GM21390 (cell line): ENCODE data around the gene EIF4E3.

Source experiments
- ATAC-seq: cut with Tn5 transposase; IDR thresholded peaks from one replicate; pipeline ENCODE4 v1.9.1; 2021; ENCODE audit not compliant: unreplicated experiment

Gene EIF4E3

DNA sequence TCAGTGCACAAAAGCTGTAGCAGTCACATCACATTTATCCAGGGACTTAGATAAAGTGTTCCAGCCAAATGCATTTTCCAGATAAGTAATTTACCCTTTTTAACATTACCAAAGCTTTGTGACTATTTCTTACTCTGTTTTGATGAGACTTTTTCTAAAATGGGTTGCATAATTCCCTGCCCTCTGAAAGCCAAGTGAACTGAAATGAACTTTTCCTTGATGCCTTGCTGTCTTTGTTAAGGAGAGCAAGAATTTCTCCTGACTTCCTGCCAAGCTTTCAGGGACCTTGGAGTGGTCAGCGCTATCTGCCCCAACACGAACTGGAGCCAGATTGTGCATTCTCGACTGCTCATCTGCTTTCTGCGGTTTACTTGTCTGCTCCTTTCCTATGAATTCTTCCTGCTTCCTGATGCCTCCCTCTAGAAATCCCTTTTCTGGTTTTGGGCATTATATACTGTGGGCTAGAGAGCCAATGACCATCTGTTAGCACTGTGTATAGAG is 34.8 kb downstream of the EIF4E3 start:
- no peak for ATAC-seq

DNA sequence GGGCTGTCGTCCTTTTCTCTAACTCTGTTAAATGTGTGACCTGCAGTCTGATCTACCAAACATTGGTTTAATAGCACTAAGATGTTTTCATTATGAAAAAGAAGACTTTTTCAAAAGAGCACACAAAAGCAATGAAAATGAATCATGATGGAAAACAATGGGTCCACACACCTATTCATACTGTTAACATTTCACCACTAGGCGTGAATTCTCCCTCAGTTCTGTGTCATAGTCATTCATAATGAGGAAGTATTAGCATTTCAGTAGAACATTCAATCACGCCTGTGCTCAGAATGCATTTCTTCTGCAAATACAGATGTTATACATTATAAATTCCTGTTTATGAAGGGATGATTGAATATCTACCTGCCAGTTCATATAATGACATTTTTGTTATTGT is 35.9 kb downstream of the EIF4E3 start:
- no peak for ATAC-seq

DNA sequence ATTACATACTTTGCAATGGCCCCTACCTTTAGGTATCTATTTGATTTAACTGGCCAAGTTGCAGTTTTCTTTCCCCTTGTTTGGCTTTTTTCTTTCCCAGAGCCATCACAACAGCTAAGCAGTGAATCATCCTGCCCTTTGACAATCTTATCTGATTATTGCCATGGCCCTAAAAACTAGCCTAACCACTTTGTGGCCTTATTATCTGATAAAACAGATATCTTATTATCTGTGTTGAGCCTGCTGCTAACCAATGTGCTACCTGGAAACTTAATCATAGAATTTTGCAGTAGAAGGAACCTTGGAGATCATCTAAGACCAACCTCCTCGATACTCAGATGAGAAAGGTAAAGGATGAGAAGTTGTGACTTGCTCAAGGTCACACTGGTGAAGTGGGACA is 37.1 kb downstream of the EIF4E3 start:
- ATAC-seq = no peak

DNA sequence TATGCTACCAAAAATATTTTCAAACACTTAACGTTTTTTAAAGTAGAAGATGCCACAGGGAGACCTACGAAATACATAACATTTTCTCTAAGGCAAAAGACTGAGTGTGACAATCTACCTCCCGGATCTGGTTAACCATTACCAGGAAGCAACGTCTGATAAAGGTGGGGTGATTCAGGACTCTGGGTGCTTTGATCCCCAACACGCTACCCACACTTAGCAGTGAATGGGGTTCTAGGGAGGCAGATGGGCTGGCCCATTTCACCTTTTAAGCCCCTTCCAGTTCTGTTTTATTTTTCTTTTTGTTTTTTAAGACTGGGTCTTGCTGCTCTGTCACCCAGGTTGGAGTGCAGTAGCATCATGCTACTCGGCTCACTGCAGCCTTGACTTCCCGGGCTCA is 39.5 kb downstream of the EIF4E3 start:
- ATAC-seq = no peak

DNA sequence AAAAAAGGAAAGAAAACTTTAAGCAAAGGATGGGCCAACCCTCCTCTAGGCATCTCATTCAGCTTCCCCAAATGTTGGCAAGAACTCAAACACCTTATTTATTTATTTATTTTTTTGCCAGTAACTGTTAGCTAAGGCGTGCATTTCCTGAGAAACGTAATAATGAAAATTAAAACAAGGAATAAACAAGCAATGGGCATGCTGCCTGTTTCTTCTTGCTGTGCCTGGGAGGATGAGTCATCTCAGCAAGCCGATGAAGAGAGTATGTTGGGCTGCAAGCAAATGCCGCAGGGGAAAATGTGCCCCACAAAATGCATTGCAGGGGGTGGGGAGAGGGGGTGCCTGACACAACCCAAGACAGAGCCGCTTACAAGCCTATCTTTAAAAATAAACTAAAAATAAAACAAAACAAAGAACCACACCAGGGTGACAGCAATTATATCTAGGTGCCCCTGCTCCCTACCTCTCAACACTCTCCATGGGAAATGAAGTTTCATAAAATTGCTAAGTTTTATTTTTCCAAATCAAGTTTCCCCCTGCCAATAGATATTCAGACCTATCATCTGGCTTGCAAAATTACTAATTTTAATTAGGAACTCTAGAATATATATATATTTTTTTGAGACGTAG is 40.3 kb downstream of the EIF4E3 start:
- no peak for ATAC-seq

DNA sequence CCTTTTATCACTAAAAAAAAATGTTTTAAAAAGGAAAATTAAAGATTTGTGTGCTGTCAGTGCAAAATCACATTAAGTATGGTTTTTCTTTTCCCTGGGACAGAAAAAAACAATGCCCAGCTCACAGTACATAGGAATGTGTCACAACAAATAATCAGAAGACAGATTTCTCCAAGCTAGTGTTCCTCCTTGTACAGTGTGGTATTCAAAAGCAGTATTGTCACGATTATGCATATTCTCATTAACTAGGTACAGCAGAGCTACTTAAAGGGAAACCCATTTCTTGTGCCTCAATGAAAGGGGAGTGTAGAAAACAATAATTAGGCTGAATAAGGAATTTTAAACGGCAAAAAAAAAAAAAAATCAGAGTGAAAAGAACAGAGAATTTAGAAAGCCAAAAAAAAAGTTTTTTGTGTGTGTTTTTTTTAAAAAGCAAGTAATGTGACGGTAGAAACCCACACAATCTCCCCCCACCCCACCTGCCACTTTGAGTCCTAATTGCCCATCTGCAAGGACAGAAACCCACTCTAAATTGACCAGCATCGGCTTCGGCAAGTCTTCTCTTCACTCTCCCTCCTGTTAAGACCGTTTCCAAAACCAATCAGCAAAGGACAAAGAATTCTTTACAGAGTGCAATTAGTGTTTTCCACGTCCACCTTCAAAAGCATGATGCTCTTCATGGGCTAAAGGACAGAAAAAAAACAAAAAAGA is 41.0 kb downstream of the EIF4E3 start:
- no peak for ATAC-seq

DNA sequence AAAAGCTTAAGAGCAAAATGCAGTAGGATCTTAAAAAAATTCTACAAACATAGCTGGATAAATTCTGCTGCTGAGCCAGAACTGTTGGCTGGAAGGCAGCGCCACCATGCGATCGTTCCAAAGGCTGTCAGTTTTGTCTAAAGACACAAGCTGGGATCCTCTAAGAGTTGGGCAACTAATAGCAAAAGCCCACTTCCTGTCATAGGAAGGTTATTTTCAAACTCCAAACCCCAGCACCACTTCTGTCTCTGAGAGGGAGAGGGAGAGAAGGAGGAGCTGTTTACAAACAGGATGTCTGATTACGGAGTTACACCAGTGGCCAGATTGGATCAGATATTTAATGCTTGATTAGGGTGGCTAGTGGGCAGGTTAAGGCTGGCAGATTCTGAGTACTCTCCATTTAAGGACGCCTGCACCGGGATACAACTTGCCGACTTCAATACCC is 44.0 kb downstream of the EIF4E3 start:
- no peak for ATAC-seq

DNA sequence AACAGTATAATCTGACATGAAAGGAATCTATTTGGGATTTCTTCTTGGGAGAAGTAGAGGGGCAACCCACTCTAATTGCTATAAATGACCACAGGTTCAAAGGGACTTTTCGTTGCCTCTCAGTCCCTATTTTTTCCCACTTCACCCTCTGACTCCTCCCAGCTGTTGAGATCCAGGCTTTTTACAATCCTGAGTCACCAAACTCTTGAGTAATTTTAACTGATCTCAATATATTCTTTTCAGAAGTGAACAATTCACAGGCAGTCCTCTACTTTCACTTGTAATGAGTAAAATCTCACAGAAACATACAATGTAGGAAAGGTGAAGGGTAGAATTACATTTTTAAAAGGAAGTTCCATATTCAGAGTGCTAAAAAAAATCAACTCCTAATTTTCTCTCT is 44.6 kb downstream of the EIF4E3 start:
- ATAC-seq = no peak

DNA sequence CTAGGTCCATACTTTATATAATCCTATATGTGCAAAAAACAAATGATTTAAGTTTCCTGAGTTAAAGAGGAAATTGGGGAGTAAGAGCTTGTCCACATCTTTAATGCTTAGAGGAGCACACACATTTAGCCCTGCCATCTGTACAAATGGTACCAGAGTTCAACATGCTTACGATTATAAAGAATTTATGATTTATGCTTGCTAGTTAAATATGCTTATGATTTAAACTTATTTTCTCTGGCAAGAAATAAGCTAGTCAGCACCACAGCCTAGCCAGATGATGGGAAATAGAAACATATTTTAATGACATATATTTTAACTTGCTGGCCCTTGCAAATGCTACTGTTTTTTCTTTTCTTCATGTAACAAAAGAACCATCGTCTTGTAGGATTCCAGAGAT is 48.3 kb downstream of the EIF4E3 start:
- ATAC-seq = no peak

DNA sequence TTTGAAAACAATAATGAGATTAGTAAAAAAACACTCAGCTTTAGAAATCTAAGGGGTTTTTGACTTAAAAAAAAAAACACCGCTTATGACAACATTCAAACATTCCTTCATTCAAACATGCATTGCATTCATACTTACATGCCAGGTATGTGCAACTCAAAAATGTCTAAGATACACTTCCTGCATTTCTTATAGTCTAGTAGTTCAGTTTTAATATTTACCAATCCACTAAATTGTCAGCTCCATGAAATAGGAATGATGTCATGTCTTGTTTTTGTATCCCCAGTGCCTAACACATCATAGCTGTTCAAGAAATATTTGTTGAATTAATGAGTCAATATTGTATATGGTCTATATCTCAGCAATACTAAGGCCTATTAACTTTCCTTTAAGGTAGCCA is 51.7 kb downstream of the EIF4E3 start:
- no peak for ATAC-seq

DNA sequence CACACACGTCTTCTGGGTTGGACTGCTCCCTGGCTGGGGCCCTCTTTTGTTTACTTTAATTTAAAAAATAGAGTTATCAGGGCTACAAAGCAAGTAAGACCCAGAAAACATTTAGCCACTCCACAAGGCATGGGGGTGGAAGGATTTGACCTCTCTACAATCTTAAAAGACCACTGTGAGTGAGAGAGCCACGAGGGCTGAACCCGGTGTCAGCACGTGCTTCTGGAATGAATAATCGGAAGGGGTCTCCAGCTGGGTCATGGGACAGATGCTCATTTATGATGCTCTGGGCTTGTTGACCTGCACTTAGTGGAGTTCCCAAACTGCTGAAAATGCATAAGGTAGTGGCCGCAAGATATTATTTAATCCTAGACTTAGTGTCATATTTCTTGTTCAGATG is 52.4 kb downstream of the EIF4E3 start:
- no peak for ATAC-seq

DNA sequence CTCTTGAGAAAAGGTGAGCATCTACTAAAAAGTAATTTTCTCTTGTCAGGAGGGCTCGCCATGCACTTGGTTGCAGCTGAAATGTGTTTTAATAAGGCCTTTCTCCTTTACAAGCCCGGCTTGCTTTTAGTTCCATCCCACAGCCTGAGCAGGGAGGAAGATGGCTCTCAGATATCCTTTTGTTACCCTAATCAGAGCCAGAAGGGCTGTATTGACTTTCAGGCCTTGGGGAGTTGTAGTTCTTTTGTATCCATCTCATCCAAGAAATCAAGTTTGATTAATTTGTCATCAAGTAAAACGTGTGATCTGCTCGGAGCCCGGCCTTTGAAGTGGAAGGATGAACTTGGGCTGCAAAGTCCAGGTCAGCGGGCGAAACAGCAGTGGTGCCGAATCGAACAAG is 52.9 kb downstream of the EIF4E3 start:
- ATAC-seq = no peak

DNA sequence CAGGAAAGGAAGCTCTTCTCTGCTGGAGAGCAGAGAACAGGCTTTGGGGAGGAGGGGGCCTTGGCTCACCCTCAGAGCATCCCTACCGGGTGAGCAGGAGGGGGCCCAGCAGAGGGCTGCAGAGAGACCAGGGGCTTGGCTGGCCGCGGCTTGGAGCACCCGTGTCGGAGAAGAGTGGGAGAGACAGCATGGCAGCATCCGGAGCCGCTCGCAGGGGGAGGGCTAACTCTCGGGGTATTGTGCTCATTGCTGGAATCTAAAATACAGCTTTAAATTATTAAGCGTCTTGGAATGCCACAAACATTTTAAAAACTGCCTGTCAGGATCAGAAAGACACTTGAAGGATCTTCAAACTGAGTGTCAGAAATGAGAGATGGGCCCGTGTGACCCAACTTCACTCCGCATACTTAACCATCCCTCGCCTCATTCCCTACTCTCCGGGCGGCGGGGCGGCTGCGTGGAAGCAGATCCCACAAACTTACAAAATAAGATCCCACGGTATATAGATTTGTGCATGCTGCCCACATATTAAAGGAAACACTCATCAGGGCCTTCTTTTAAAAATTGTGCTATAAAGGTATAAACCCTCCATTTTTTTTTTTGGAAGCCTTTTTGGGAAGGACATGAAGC is 53.9 kb downstream of the EIF4E3 start:
- no peak for ATAC-seq

DNA sequence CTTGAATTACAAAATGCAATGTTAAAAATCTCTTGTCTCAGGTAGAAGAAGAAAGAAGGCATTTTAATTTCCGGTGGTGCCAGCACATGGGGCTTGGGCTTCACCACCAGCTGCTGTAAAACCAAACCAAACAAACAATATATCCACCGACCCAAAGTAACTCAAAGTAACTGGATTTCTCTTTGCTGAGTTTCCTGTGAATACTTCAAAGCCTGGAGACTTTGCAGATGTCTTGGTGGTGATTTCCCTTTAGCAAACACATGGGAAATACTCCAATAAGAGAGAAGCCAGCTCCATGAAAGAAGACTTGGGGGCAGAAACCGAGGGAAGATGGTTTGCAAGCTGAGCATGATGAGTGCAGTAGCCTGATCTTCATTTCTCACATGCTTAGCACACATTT is 62.6 kb downstream of the EIF4E3 start:
- no peak for ATAC-seq

DNA sequence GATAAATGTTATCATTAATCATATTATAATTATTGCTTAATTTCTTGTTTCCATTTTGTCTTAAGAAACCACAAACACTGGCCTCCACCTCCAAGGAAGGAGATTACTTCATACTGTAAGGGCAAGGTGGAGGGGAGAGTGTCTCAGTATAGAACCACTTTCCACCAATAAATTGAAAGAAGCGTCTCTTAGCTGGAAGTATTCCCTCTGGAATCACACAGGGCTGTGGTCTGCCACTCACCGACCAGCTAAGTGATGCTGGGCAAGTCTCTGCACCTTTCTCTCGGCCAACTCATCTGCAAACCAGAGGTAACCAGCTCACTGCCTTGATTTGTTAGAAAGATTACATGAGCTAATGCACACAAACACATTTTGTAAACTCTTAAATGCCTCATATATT is 63.1 kb downstream of the EIF4E3 start:
- ATAC-seq = no peak

DNA sequence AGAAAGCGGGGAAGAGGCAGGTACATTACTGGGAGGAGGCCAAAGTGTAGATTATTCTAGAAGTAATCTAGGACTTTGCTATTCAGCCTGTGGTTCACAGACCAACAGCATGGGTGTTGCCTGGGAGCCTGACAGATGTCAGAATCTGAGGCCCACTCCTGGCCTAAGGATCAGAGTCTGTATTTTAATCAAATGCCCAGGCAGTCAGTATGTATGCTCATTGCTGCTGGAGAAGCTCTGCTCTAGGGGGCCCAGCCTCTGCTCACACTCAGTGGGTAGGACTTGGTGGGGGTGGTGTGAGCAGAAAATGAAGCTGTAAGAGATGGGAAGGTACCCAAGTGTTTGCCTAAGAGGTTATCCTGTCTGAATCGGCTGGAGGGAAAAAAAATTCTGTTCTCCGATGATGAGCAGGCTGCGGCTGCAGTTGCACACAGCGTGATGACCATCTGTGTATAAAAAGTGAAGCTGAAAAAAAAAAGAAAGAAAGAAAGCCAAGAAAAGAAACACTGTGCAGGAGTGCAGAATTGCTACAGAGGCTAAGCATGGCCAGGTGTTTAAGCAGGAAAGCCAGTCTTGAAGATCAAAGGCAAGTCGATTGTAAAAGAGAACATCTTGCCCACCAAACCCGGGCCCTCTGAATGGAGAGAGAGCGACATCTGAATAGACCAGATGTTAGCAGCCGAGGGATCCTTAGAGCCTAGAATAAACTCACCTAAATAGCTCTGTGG is 65.2 kb downstream of the EIF4E3 start:
- no peak for ATAC-seq

DNA sequence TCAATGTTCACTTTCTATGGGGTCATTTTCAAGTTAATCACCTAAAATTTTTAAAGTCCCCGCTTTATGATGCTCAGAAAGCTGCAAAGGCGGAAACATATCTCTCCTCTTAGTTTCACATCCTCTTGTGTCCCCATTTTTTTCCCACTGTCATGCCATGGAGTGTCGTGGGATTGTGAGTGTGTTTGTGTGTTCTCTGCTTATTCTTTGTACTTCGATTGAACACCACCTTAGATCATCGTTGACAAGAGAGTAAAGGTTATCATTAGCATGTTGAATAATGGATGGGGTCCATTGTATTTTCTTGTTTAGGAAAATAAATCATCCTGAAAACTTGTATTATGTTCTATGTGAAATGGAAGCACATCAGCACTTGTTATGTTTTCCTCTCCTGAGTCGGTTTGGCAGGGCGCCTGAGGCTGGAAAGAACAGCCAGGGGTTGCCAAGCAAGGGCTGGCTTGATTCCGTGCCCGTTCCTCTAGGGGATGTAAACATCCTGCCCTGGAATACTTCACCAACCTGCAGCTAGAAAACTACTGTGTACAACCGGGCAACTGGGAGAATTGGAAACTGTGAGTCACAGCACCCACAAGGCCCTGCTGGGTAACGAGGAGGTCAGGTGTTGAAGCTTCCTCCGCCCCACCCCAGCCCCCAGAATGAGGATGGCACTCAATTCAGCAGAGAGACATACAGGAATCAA is 67.2 kb downstream of the EIF4E3 start:
- ATAC-seq = no peak

DNA sequence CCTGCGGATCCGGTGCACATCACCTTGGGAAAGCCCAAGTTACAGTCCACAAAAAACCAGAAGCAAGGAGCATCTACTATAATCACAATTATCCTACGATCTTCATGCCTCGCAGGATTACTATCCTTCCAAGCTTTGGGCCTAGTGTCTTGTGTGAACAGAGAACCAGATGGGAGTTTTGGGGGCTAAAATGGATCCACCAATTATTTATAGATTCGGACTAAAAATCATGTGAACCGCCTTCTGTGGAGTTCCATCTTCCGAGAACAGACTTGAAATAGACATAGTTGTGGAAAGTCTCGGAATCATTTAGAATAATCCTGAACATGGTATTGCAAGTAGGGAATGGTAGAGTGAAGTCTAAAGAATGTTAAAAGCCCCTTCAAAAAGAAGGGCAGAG is 70.1 kb downstream of the EIF4E3 start:
- no peak for ATAC-seq

DNA sequence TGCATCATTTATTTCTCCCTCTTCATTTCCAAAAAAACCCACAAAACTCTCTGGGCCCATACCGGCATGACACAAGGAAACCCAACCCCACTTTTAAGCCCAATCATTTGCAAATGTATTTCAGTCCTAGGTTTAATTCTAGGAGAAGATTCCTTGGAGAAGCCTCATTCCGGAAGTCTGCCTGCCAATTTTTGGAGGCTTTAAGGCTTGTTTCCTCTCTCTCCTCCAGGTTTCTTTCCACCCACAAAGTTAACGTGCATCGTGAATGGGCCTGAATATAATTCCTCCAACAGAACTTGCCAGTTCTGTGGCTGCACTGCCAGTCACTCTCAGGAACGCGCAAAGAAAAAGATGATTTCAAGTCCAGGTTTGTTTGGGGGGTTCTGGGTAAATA is 71.8 kb downstream of the EIF4E3 start:
- no peak for ATAC-seq

DNA sequence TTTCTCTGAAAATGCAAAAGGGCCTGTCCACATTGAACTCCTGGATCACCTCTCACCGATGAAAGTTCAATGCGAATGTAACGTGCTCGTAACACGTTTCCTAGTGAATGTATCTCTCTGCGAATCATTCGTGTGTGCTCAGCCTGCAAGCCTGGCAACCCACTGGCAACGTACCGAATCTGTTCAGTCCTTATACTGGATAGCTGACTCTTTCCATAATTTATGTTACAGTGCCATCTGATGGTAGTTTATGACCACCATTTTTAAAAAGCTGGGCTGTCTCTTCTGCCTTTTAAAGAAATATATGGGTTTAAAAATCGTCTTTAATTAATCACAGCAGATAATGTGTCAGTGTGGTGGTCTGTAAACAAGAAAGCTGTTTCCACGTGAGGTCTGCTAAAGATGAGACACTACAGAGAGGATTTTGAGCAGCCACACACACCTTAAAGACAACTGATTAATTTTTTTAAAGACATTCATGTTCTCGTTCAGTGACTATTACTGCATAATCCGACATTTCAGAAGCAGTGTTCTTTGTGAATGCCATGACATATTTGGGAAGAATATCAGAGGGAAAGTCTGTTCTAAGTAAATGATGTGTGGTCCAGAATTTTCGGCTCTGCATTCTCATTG is 72.3 kb downstream of the EIF4E3 start:
- no peak for ATAC-seq

DNA sequence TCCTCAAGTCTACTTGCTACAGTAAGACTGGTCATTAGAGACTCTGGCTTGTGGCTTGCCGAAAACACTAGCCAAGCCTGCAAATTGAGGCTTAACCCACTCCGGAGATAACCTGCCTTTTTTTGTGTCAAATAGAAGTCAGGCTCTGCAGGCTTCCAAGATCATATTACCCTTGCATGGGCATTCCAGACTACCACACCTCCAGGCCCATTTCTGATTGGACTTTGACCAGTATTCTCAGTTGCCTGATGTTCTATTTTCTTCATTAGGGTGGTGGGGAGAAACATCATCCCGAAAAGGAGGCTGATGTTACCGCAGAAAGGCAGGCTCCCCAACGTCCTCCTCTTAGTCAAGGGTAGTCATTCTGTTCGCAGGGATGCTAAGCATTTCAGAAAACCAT is 73.6 kb downstream of the EIF4E3 start:
- ATAC-seq = no peak
